GM18526 (cell line): Measurements from ENCODE around the gene CCDC40.

Source experiments
- POLR2A ChIP-seq: IDR thresholded peaks from 3 replicates; pipeline ENCODE4 v1.6.1; 2011; ENCODE audit not compliant: insufficient read length; ENCODE audit errors: extremely low read depth

Gene CCDC40

DNA sequence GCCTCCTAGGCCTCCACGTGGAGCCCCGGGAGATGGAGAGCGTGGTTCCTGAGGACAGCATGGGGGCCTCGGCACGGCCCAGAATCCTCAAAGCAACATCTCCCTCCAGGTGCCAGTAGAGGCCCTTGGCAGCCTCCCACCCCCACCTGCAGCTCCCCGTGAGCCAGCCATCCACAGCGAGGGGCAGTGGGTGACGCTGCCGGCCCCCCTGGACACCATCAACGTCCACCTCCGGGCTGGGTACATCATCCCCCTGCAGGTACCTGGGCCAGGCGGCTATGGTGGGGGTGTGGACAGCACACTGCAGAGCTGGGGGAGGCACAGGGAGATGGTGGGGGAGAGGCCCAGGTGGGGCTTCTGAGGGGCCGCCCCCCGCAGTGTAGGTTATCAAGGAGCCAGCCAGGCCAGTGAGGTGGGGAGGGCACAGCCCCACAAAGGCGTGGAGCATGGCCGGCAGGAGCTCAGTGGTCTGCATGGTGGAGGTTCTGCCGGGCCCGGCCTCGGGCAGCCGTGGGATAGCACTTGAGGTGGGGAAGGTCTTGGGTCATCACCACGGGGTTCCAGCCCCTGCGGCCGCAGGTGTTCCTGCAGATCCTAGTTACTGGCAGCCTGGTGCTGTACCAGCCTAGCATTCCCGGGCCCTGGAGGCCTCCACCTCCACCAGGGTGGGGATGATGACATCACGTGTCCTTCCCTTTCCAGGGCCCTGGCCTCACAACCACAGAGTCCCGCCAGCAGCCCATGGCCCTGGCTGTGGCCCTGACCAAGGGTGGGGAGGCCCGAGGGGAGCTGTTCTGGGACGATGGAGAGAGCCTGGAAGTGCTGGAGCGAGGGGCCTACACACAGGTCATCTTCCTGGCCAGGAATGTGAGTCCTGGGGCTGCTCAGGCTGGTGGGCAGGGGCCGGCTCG is 81.3 kb downstream of the CCDC40 start:
- TF ChIP-seq POLR2A, result no peak

DNA sequence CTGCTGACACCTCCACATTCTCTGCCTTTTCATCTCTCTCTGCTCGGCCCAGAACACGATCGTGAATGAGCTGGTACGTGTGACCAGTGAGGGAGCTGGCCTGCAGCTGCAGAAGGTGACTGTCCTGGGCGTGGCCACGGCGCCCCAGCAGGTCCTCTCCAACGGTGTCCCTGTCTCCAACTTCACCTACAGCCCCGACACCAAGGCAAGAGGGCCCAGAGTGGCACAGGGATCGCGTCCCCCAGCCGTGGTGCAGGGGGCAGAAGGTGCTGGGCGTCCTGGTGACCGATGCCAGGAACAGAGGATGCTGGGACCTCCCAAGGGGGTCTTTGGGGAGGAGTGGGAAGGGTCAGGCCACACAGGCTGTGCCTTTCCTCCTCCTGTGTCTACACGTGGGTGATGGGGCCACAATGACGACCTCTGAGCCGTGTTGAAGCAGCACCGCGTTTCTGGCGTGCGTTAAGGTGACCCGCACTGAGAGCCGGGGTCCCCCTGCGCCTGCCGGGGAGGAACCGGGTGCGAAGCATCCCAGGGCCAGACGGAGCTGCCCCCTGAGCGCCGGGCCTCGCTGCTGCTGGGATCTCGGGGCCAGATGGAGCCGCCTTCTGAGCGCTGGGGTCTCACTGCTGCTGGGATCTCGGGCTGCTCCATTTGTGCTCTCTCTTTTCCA is 82.3 kb downstream of the CCDC40 start:
- no peak for TF ChIP-seq POLR2A

DNA sequence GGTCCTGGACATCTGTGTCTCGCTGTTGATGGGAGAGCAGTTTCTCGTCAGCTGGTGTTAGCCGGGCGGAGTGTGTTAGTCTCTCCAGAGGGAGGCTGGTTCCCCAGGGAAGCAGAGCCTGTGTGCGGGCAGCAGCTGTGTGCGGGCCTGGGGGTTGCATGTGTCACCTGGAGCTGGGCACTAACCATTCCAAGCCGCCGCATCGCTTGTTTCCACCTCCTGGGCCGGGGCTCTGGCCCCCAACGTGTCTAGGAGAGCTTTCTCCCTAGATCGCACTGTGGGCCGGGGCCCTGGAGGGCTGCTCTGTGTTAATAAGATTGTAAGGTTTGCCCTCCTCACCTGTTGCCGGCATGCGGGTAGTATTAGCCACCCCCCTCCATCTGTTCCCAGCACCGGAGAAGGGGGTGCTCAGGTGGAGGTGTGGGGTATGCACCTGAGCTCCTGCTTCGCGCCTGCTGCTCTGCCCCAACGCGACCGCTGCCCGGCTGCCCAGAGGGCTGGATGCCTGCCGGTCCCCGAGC is 82.9 kb downstream of the CCDC40 start:
- TF ChIP-seq POLR2A, result no peak

DNA sequence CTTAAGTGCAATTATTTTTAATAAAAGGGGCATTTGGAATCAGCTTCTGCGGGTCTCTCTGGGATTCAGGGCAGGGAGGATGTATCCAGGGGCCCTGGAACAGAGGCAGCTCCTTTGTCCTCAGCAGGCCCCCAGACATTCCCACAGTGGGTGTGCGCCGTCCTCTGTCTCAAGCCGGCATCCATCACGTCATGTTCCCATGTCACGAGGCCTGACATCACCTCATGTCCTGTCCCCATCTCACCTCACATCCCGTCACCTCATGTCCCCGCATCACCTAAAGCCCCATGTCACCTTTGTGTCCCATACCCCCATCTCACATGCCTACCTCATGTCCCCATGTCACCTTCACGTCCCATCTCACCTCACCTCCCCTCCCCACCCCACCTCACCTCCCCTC is 83.4 kb downstream of the CCDC40 start:
- TF ChIP-seq POLR2A, result no peak

DNA sequence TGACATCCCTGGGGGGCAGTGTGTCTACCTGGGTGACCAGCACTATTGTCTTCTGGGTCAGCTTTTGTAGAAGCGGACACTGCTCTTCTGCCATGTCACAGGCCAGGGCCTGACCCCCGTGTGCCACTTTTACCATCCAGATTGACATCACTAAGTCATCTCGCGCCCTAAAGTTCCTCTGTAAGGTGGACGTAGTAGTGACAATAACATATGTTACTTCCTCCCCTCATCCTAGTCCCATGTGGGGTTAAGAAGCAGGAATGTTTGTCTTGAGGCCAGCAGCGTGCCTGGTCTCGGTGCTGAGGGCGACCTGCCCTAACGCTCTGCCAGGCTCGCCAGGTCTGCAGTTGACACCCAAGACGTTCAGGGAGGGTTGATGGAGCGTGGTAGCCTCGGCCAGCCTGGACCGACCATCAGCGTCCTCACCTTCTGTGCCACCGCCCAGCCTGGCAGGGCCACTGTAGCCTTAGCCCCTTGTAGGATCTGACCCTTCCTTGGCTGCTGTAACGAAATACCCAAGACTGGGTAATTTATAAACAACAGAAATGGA is 85.7 kb downstream of the CCDC40 start:
- TF ChIP-seq POLR2A, result no peak

DNA sequence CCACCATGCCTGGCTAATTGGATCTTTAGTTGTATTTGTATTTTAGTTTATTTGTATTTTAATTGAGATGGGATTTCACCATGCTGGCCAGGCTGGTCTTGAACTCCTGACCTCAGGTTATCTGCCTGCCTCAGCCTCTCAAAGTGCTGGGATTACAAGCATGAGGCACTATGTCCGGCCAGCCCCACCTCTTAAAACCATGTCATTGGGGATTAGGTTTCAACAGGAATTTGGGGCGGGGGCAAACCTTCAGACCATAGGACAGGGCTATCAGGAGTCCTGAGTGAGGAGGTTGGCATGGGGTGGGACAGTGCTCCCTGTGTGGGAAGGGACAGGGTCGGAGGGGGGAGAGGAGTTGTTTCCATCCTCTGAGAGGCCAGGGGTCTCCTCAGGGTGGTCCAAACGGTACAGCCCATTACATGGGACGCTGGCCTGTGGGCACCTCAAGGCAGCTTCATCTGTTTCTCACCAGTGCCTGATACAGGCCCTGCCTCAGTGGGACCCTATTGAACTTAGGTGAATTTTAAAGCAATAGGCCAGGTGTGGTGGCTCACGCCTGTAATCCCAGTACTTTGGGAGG is 86.6 kb downstream of the CCDC40 start:
- TF ChIP-seq POLR2A, result no peak

DNA sequence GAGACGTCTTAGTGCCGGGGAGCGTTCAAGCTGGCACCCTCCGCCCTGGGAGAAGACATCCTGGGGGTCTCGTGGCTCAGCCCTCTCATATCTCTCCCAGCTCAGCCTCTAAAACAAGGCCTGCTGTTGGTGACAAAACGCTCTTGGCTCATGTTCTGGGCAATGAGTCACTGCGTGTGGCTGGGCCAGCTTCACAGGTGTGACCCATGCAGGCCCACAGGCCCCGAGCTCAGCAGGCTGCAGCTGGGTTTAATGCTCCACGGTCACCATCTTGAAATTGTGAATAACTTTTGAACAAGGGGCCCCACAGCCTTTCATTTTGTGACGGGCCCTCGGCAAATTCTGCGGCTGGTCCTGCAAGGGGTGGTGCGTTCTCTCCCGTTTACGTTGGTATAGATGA is 87.3 kb downstream of the CCDC40 start:
- TF ChIP-seq POLR2A, result no peak

DNA sequence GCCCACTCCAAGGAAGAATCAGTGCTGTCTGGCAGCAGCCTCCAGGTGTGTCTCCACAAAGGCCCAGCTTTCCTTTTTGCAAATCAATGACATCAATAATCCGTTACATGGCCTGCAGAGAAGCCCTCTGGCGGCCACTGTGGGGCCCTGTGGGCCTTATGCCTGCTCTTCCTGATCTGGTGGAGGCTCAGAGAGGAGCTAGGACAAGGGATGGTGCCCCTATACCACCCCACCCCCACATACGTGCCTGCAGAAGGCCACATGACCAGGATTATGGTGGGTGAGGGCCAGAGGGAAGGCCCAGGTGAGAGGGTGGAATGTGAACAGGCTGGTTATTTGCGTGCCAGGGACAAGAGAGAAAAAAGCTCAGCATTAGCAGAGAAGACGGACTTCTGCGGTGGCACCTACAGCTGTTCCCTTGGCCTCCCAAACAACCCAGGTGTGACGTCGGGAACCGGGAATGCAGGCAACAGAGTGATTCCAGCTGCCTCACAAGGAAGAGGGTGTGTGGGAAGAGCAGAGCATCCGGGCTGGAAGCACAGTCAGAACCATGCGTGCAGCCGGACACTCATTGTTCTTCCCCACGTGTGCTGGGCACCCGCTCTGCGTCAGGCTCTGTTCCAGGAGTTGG is 88.0 kb downstream of the CCDC40 start:
- no peak for TF ChIP-seq POLR2A

DNA sequence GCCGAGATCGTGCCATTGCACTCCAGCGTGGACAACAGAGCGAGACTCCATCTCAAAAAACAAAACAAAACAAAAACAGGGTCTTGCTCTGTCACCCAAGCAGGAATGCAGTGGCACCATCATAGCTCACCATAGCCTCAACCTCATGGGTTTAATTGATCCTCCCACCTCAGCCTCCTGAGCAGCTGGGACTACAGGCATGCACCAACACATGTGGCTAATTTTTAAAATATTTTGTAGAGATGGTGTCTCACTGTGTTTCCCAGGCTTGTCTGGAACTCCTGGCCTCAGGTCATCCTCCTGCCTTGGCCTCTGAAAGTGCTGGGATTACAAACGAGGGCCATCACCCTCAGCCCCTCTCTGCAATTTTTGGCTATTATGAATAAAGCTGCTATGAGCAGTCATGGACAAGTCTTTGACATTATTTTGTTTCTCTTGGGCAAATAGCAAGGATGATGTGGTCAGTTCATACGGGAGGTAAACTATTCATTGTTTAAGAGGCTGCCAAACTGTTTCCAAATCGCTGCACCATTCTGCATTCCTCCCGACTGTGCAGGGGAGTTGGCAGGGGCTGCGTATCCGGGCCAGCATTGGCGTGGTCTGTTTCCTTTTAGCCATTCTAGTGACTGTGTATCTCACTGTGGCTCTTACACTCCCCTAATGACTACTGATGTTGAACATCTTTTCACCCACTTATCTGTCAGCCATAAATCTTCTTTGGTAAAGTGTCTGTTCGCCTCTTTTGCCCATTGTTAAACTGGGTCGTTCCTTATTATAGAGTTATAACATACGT is 89.4 kb downstream of the CCDC40 start:
- TF ChIP-seq POLR2A, result no peak

DNA sequence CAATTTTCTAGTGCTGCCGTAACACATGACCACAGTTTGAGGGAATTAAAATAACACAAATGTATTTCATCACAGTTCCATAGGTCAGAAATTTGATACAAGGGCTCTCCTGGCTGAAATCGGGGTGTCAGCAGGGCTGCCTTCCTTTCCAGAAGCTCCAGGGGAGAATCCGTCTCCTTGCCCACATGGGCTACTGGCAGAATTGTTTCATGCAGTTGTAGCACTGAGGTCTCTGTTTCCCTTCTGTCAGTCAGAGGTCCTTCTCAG is 89.9 kb downstream of the CCDC40 start:
- TF ChIP-seq POLR2A, result no peak

DNA sequence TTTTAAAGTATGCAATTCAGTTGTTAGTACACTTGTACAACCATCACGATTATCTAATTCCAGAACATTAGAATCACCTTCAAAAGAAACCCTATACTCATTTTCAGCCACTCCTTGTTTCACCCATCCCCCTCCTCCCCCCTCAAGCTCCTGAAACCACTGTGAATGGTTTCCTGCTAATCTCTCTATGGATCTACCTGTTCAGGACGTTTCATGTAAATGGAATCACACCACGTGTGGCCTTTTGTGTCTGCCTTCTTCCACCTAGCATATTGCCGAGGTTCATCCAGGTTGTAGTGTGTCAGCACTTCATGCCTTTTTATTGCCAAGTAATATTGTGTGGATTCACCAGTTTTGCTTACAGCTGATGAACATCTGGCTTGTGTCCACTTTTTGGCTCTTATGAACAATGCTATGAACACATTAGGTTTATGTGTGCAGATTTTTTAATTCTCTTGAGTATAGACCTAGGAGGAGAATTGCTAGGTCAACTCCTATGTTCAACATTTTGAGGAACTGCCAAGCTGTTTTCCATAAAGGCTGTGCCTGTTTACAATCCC is 92.6 kb downstream of the CCDC40 start:
- TF ChIP-seq POLR2A, result no peak

DNA sequence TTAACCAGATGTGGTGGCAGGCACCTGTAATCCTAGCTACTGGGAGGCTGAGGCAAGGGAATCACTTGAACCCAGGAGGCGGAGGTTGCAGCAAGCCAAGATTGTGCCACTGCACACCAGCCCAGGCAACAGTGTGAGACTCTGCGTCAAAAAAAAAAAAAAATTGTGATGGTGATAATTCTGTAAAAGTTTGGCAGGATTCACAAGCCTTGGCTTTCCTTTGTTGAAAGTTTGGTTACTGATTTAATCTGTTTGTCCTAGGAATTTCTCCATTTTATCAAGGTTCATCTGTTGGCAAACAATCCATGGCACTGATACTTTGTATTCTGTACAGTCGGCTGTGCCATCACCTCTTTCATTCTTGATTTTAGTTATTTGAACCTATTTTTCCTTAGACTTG is 94.5 kb downstream of the CCDC40 start:
- TF ChIP-seq POLR2A, result no peak

DNA sequence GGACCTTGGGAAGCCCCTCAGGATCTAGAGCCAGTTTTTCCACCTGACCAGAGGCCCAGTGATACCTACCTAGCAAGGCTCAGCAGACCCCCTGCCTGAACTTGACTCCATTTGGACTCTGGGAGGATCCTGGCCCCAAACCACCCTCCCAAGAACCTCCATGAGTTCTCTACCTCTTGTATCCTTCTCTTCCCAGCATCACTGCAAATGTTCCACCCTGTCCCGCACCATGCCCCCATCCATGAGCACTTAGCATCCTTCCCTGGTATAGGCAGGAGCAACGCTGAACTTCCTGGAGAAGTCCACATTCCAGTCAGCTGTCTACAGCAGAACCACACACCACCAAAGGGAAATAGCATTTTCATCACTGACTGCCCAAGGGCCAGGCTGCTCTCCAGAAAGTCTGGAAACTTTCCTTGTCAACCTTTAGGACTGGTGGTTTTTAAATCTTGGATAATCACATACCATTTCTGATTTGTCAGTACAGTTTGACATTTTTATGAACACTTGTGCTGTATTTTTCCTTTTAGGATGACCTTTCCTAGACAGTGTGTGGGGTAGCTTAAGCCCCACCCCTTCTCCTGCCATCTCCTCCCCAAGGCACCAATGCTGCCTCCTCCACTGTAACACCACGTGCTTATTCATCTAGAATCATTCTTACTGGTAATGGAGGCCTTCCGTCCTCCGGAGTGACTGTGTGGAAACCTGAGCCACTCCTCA is 96.6 kb downstream of the CCDC40 start:
- TF ChIP-seq POLR2A, result no peak

DNA sequence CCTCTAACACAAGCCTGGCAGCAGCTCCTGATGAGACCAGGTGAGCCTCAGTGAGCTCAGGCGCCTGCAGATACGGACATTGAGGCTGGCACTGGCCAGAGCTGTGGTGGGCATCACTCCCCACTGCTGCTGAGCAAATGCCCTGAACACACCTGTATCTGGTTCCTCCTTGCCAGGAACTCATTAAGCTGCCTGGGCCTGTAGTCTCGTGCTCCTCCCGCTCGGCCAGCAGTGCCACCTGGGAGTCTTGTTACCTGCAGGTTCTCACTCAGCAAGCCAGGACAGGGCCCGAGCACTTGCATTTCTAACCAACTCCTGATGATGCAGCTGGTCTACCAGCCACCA is 97.2 kb downstream of the CCDC40 start:
- TF ChIP-seq POLR2A, result no peak
